HEK293 (cell line): ENCODE results near the gene SRP9.

Experiments used
- AEBP2 ChIP-seq: fragments of 450-650 bp; formaldehyde crosslinking; IDR thresholded peaks from 2 replicates; pipeline ENCODE4 v1.5.1; 2016; ENCODE audit warnings: missing biosample characterization, missing genetic modification characterization, borderline replicate concordance
- FEZF1 ChIP-seq: fragments of 450-650 bp; formaldehyde crosslinking; IDR thresholded peaks from 2 replicates; pipeline ENCODE4 v1.5.1; 2016; ENCODE audit warnings: missing biosample characterization, missing genetic modification characterization
- HOXA7 ChIP-seq: sonication (generic); formaldehyde crosslinking; IDR thresholded peaks from 2 replicates; pipeline ENCODE4 v1.8.1; 2022; ENCODE audit warnings: missing genetic modification reagents, borderline replicate concordance
- IKZF3 ChIP-seq: fragments of 450-650 bp; IDR thresholded peaks from 2 replicates; pipeline ENCODE4 v1.5.0; 2018; ENCODE audit warnings: missing biosample characterization, mild to moderate bottlenecking, missing genetic modification characterization, moderate library complexity
- MZF1 ChIP-seq: fragments of 450-650 bp; formaldehyde crosslinking; IDR thresholded peaks from 2 replicates; pipeline ENCODE4 v1.5.1; 2017; ENCODE audit warnings: missing biosample characterization, missing genetic modification characterization, borderline replicate concordance
- OSR2 ChIP-seq: fragments of 450-650 bp; formaldehyde crosslinking; IDR thresholded peaks from 2 replicates; pipeline ENCODE4 v1.5.1; 2016; ENCODE audit warnings: missing biosample characterization, missing genetic modification characterization
- PRDM6 ChIP-seq: fragments of 450-650 bp; formaldehyde crosslinking; IDR thresholded peaks from 2 replicates; pipeline ENCODE4 v1.5.1; 2017; ENCODE audit warnings: missing biosample characterization, missing genetic modification characterization
- SCRT2 ChIP-seq: fragments of 450-650 bp; formaldehyde crosslinking; IDR thresholded peaks from 2 replicates; pipeline ENCODE4 v1.5.1; 2016; ENCODE audit warnings: missing biosample characterization, missing genetic modification characterization
- ZBTB10 ChIP-seq: fragments of 450-650 bp; formaldehyde crosslinking; IDR thresholded peaks from 2 replicates; pipeline ENCODE4 v1.5.1; 2016; ENCODE audit warnings: missing biosample characterization, missing genetic modification characterization
- ZBTB17 ChIP-seq: fragments of 450-650 bp; formaldehyde crosslinking; IDR thresholded peaks from 2 replicates; pipeline ENCODE4 v1.5.1; 2016; ENCODE audit warnings: missing biosample characterization, missing genetic modification characterization
- ZBTB44 ChIP-seq: fragments of 450-650 bp; IDR thresholded peaks from 2 replicates; pipeline ENCODE4 v1.5.1; 2018; ENCODE audit warnings: missing biosample characterization, mild to moderate bottlenecking, missing genetic modification characterization
- ZBTB7A ChIP-seq: fragments of 450-650 bp; formaldehyde crosslinking; IDR thresholded peaks from 2 replicates; pipeline ENCODE4 v1.5.1; 2016; ENCODE audit warnings: low read depth, missing biosample characterization, missing genetic modification characterization
- ZFP37 ChIP-seq: fragments of 450-650 bp; formaldehyde crosslinking; IDR thresholded peaks from 2 replicates; pipeline ENCODE4 v1.5.1; 2016; ENCODE audit warnings: missing biosample characterization, missing genetic modification characterization
- ZNF112 ChIP-seq: fragments of 450-650 bp; formaldehyde crosslinking; IDR thresholded peaks from 2 replicates; pipeline ENCODE4 v1.5.0; 2017; ENCODE audit warnings: missing biosample characterization, missing genetic modification characterization
- ZNF140 ChIP-seq: fragments of 450-650 bp; formaldehyde crosslinking; IDR thresholded peaks from 2 replicates; pipeline ENCODE4 v1.5.1; 2016; ENCODE audit warnings: missing biosample characterization, missing genetic modification characterization
- ZNF335 ChIP-seq: fragments of 450-650 bp; formaldehyde crosslinking; conservative IDR thresholded peaks from 2 replicates; pipeline ENCODE4 v1.5.1; 2016; ENCODE audit warnings: missing biosample characterization, missing genetic modification characterization
- ZNF366 ChIP-seq: fragments of 450-650 bp; formaldehyde crosslinking; conservative IDR thresholded peaks from 2 replicates; pipeline ENCODE4 v1.5.1; 2016; ENCODE audit warnings: missing biosample characterization, missing genetic modification characterization
- ZNF391 ChIP-seq: fragments of 450-650 bp; formaldehyde crosslinking; IDR thresholded peaks from 2 replicates; pipeline ENCODE4 v1.5.1; 2016; ENCODE audit warnings: low read depth, missing biosample characterization, missing genetic modification characterization, borderline replicate concordance
- ZNF394 ChIP-seq: fragments of 450-650 bp; formaldehyde crosslinking; IDR thresholded peaks from 2 replicates; pipeline ENCODE4 v1.5.1; 2016; ENCODE audit warnings: missing biosample characterization, missing genetic modification characterization, mild to moderate bottlenecking, moderate library complexity, borderline replicate concordance
- ZNF416 ChIP-seq: fragments of 450-650 bp; formaldehyde crosslinking; IDR thresholded peaks from 2 replicates; pipeline ENCODE4 v1.5.1; 2016; ENCODE audit warnings: missing biosample characterization, missing genetic modification characterization
- ZNF423 ChIP-seq: fragments of 450-650 bp; formaldehyde crosslinking; IDR thresholded peaks from 2 replicates; pipeline ENCODE4 v1.5.1; 2016; ENCODE audit warnings: missing biosample characterization, missing genetic modification characterization
- ZNF555 ChIP-seq: fragments of 450-650 bp; formaldehyde crosslinking; conservative IDR thresholded peaks from 2 replicates; pipeline ENCODE4 v1.5.1; 2017; ENCODE audit warnings: missing biosample characterization, mild to moderate bottlenecking, missing genetic modification characterization, inconsistent platforms
- ZNF629 ChIP-seq: fragments of 450-650 bp; formaldehyde crosslinking; IDR thresholded peaks from 2 replicates; pipeline ENCODE4 v1.5.1; 2017; ENCODE audit warnings: missing biosample characterization, missing genetic modification characterization
- ZNF654 ChIP-seq: fragments of 450-650 bp; formaldehyde crosslinking; IDR thresholded peaks from 2 replicates; pipeline ENCODE4 v1.5.1; 2016; ENCODE audit warnings: low read depth, missing biosample characterization, missing genetic modification characterization
- ZNF660 ChIP-seq: fragments of 450-650 bp; IDR thresholded peaks from 2 replicates; pipeline ENCODE4 v1.5.1; 2018; ENCODE audit warnings: missing biosample characterization, mild to moderate bottlenecking, missing genetic modification characterization
- ZNF670 ChIP-seq: fragments of 450-650 bp; formaldehyde crosslinking; IDR thresholded peaks from 2 replicates; pipeline ENCODE4 v1.5.1; 2016; ENCODE audit warnings: missing biosample characterization, missing genetic modification characterization, low read depth
- ZNF692 ChIP-seq: fragments of 450-650 bp; formaldehyde crosslinking; IDR thresholded peaks from 2 replicates; pipeline ENCODE4 v1.5.1; 2016; ENCODE audit warnings: missing biosample characterization, missing genetic modification characterization
- ZNF704 ChIP-seq: fragments of 450-650 bp; formaldehyde crosslinking; IDR thresholded peaks from 2 replicates; pipeline ENCODE4 v1.5.1; 2016; ENCODE audit warnings: missing biosample characterization, missing genetic modification characterization
- ZNF776 ChIP-seq: fragments of 450-650 bp; formaldehyde crosslinking; IDR thresholded peaks from 2 replicates; pipeline ENCODE4 v1.5.0; 2017; ENCODE audit warnings: missing biosample characterization, missing genetic modification characterization, borderline replicate concordance
- ZSCAN5A ChIP-seq: fragments of 450-650 bp; formaldehyde crosslinking; IDR thresholded peaks from 2 replicates; pipeline ENCODE4 v1.5.1; 2016; ENCODE audit warnings: missing biosample characterization, missing genetic modification characterization

SRP9 gene

GRCh38 chr1:225762444-225762843 is 15.2 kb upstream of the SRP9 start (continued):
- TF ChIP-seq ZBTB7A (tag by site-specific recombination), result no peak
- TF ChIP-seq ZNF704 (tag by site-specific recombination), result no peak
- TF ChIP-seq SCRT2 (tag by site-specific recombination), result no peak
- TF ChIP-seq OSR2 (tag by site-specific recombination), result no peak
- no peak for TF ChIP-seq ZNF140 (tag by site-specific recombination)
- TF ChIP-seq ZNF776 (tag by site-specific recombination), result no peak
- TF ChIP-seq HOXA7, result no peak
- TF ChIP-seq IKZF3 (tag by site-specific recombination), result no peak
- 0 out of 2 replicates have a peak, but pooled peaks have one; percentile 39 for TF ChIP-seq ZNF660 (tag by site-specific recombination)
- no peak for TF ChIP-seq MZF1 (tag by site-specific recombination)
- TF ChIP-seq ZBTB10 (tag by site-specific recombination), result no peak
- TF ChIP-seq ZFP37 (tag by site-specific recombination), result no peak; the same call in 1 of the 2 replicates
- TF ChIP-seq AEBP2 (tag by site-specific recombination), result no peak
- TF ChIP-seq ZNF391 (tag by site-specific recombination), result no peak
- TF ChIP-seq ZSCAN5A, result no peak
- no peak for TF ChIP-seq FEZF1
- TF ChIP-seq ZNF335 (tag by site-specific recombination), result peak; percentile 51
- no peak for TF ChIP-seq ZNF555 (tag by site-specific recombination)
- no peak for TF ChIP-seq ZNF670 (tag by site-specific recombination)
- TF ChIP-seq ZNF416, result no peak
- no peak for TF ChIP-seq ZNF394 (tag by site-specific recombination)
- TF ChIP-seq PRDM6 (tag by site-specific recombination), result peak; percentile 54
- peak; percentile 63; the same call in 1 of the 2 replicates for TF ChIP-seq ZNF366 (tag by site-specific recombination)
- TF ChIP-seq ZNF692 (tag by site-specific recombination), result 0 out of 2 replicates have a peak, but pooled peaks have one; percentile 51
- TF ChIP-seq ZNF629, result 0 out of 2 replicates have a peak, but pooled peaks have one; percentile 47
- no peak for TF ChIP-seq ZNF423 (tag by site-specific recombination)
- TF ChIP-seq ZBTB17, result peak; percentile 89
- TF ChIP-seq ZNF112, result no peak
- TF ChIP-seq ZBTB44 (tag by site-specific recombination), result no peak
- no peak for TF ChIP-seq ZNF654 (tag by site-specific recombination)
